HK-2 (cell line): Measurements from ENCODE around the gene SLC6A12.
A peak's percentile ranks its signal among the peaks of the same experiment; 100 is the strongest.
"Not testable (repeated sequence)": the region's sequence is repeated elsewhere in the genome, so short reads cannot be mapped to it uniquely, and the experiment has no call there.

Experiments used
- DNase-seq: peaks from one replicate; pipeline ENCODE4 v3.0.0-alpha.2; 2018; ENCODE audit not compliant: unreplicated experiment

SLC6A12 gene

DNA sequence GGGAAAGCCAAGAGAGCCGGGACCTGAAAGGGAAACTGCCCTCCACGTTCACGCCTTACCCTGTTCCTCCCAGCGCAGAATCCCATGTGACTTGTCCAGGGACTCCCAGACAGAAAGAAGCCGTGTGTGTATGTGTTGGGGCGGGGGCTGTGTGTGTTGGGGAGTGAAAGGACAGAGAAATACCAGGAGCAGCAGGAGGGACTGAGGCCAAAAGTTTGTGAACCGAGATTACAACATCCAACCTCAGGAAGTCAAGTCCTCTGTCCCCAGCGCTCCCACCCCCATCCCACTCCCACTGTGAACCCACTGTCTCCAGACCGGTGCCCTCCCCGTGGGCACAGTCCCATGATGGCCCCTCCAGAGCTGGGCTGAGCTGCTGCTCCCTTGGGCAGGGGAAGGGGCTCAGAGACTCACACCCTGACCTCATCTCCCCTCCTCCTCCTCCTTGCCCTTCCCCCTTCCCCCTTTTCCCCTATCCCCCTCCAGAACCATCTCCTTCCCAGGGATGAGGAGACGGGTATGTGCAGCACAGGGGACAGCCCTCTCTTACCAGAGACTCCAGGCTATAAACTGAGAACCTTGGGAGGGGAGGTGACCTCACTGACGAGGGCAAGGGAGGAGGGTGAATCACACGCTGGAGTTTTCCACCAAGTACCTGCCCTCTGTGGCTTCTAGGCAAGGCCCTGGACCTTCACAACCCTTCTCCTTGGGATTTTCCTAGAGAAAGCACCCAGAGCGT is at the start of gene SLC6A12:
TSS of gene SLC6A12 (minus strand) at position 155 of the 739 bp plus-strand sequence. CDS start 4,171 bp downstream, outside the sequence.
- peak; percentile 28 for DNase-seq

DNA sequence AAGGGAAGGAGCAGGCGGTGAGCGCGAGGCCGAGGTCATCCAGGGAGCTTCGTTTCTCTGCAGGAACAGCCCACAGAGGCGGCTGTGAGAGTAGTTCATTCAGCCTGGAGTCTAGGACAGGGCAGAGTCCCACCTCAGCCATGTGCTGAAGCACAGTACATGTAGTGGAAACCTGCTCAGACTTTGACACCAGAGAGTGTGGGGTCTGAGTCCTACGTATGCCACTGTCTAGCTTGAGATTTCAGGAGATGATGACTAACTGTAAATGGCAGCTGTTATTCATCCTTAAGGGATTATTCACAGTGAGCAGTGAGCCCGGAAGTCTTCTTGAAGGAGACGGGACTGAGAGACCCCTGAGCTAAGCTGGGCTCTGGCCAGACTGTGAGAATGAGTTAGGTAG is 49.6 kb upstream of the SLC6A12 start:
- DNase-seq, result no peak

GRCh38 chr12:262817-263216 is 48.9 kb upstream of the SLC6A12 start, which contains the start of gene SLC6A13:
Gene SLC6A13 (minus strand): TSS chr12:262836. CDS start chr12:260052, 2,784 bp downstream.
- peak; percentile 25 for DNase-seq

DNA sequence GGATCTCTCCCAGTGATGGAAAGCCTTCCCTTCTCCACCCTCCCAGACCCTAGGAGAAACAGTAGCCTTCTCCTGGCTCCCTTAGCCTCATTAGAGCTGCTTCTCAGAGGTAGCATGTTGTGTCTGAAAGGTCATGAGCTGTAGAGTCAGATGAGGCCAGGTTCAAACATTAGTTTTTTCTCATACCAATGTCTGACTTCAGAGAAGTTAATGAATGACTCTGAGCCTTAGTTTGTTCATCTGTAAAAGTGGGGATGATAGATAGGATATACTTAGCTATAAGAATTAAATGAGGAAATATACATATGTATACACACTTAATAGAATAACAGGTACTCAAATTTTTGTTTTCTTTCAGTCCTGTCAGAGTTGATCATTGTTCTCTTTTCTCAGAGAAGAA is 48.2 kb upstream of the SLC6A12 start:
- no peak for DNase-seq

DNA sequence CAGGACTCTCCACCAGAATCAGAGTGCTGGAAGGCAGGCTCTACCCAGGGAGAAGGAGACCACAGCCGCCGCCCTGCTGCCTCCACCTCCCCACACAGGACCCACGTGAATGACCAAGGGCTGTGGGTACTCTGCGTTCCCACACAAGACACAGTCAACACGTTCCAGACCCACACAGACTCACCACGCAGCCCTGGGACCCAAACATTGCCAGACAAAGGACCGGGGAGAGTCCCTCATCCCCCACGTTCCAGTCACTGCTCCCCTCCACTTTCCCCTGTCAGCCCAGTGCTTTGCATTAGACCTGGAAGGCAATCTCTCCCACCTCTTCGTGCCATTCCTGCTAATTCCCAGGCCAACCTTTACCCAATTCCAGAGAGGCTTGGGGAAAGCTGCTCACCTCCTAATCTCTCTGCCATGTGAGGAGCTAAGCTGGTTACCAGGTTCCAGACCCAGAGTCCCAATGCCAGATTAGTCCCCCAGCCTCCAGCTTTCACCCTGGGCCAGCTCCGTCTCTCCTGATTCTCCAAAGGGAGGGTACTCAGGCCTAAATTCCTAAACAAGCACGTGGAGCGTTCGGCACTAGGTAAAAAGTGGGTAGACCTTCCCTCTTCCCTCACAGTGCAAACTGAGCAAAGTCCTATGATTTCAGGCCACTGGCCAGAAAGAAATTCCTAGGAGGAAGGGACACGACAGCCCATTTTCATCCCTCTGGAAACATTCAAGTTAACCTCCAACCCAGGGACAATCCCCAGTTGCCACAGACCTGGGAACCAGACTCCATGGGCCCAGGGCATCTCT is 43.8 kb upstream of the SLC6A12 start:
- no peak for DNase-seq

GRCh38 chr12:256958-257357 is 43.0 kb upstream of the SLC6A12 start:
- no peak for DNase-seq

GRCh38 chr12:256225-256624 is 42.3 kb upstream of the SLC6A12 start:
- no peak for DNase-seq

DNA sequence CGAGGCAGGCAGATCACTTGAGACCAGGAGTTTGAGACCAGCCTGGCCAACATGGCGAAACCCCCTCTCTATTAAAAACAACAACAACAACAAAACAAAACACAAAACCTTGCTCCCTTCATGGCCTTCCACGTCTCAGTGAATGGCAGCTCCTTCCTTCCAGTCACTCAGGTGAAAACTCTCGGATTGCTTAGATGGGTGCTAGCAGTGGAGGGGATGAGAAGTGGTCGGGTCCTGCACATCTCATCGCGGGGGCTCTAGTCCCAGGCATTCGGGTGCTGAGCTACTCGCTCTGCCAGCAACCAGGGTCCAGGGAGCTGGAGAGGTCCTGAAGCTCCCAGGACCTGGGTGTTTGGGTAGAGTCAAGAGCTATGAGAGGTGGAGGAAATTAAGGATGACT is 41.0 kb upstream of the SLC6A12 start:
- DNase-seq, result no peak

DNA sequence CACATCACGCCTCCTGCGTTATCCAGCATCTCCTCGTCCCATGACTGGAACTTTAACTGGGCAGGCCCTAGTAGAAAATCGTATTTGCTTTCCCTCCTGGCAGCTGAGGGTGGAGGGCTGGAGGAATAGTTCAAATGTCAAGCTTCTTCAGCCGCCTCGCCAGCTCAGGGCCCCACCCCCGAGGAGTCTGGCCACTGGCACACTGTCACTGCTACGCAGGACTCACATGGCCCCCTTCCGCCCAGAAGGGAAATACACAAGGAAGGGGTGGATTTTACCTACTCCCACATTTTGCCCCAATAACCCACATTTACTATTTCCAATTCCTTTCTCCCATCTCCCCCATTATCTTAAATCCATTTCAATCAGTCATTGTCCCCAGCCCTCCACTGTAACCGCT is 40.1 kb upstream of the SLC6A12 start:
- DNase-seq, result no peak

DNA sequence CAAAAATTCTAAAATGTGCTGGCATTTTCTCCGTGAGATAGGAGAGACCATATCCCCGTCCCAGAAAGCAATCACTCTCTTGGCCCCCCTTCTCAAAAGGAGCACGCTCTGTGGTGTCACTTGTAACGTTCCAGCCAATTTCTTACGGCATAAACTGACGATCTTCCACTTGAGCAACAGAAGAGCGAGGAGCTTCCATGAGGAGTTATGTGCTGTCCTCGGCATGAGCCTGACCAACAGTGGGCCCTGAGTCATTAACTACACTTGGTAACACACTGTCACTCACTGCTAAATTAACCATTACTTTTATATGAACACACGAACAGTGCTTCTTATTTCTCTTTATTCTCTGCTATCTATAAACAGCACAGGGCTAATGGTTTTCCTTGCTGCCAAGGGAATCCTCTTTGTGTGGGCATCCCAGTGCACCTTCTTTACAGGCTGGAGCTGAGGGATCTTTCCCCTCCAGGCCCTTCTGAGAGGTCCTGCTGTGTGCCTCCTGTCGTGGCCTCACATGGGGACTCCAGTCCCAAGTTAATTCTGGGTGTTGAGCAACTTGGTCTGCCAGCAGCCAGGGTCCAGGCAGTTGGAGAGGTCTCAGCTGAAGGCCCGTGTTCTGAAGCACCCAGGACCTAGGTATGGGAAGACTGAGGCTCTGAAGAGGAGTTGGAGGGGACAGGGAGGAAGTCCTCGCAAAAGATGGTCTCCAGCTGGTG is 39.3 kb upstream of the SLC6A12 start:
- DNase-seq, result peak; percentile 26

GRCh38 chr12:252636-253035 is 38.7 kb upstream of the SLC6A12 start:
- DNase-seq, result peak; percentile 45

DNA sequence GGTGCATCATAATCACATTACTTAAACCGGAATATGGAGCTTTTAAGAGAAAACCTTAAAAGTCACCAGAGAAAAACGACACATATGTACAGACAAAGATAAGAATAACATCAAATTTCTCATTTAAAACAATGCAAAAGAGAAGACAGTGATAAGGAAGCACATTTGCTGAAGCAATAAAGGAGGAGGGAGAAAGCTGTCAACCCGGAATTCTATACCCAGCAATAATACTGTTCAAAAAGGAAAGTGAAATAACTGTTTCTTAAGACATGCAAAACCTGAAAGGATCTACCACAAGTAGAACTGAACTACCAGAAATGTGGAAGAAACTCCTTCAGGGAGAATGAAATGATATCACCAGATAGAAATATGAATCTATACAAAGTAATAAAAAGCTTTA is 33.3 kb upstream of the SLC6A12 start:
- no peak for DNase-seq

- DNase-seq, result no peak
These were observed 29.4 kb upstream of the SLC6A12 start for GRCh38 chr12:243381-243780.

DNA sequence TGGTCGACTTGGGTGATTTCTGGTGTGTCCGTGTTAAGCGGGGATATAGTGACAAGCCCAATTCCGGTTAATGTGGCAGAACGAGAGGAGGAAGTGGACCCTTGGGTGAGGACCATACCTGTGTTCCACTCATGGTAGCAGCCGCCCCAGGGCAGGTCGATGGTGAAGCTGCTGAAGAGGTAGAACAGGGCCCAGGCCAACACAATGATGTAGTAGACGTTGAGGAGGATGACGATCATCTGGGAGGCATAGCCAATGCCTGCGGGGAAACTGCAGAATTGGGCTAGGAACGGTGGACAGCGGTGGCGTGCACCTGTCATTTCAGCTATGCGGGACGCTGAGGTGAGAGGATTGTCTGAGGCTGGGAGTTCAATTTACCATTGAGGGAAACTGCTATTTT is 28.5 kb upstream of the SLC6A12 start:
- no peak for DNase-seq

GRCh38 chr12:241266-241665 is 27.3 kb upstream of the SLC6A12 start:
- DNase-seq, result no peak

DNA sequence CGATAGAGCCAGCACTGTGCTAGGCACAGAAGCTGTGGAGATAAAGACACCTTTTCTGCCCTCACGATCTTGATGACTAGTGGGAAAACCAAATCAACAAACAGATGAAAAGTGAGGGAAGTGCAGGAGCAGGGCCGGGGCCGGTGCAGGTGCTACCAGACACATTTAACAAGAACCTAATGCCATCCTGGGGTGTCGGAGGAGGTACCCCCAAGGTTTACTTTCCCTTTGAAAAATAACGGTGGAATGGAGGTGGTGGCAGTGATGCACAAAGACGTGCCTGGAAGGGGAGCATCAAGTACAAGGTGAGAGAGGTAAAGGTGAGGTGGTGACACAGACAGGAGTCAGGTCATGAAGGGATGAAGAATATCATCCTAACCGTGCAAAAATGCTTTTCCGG is 26.6 kb upstream of the SLC6A12 start:
- no peak for DNase-seq

- no peak for DNase-seq
These were observed 24.9 kb upstream of the SLC6A12 start for GRCh38 chr12:238736-239398.

GRCh38 chr12:238116-238515 is 24.2 kb upstream of the SLC6A12 start:
- DNase-seq, result no peak

DNA sequence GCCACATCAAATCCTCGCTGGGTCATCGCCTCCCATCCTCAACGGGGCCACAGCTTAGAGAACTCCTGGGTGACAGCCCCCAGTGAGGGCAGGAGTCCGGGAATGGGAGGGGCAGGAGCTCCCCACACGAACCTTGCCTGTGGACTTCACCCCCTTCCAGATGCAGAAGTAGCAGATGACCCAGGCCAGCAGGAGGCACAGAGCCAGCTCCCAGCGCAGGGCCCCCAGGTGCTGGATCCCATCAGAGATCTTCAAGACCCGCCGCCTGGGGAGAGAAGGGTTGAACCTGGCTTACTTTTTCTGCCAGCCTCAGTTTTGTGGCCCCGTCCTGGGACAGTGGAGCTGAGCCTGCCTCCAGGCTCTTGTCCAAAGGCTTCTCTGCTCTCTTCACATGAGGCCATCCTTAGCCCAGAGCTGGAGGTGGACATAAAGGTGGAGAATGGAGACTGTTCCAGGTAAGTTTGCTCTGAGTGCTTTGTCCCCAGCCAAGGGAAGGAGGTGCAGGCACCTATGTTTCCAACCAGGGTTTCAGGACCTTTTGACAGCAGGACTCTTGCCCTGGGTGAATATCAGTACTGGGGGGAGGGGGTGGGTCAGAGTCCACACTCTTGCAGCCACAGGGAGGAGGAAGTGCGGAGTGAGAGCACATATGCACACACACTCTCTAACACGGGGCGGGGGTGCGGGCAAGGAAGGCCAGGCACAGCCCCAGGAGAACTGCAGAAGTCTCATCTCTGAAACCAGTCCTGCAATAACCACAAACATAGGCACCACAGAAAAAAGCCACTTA is 23.3 kb upstream of the SLC6A12 start:
- DNase-seq, result no peak

DNA sequence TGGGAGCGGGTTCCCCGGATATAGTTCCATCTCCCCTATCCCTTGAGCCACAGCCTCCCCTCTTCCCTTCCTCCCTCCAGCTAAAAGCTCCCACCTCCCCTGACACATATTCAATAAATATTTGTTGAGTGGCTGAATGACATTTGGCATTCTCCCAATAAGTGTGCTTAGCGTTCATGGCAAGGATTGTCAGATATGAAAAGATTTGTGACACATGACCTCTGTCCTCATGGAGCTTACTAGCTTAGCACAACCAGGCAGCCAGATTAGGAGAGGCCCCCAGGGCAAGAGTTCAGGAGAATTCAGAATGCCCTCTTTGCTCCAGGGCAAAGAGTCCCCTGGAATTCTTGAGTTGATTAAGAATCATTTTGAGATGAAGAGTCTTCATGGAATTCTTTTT is 22.5 kb upstream of the SLC6A12 start:
- DNase-seq, result no peak

DNA sequence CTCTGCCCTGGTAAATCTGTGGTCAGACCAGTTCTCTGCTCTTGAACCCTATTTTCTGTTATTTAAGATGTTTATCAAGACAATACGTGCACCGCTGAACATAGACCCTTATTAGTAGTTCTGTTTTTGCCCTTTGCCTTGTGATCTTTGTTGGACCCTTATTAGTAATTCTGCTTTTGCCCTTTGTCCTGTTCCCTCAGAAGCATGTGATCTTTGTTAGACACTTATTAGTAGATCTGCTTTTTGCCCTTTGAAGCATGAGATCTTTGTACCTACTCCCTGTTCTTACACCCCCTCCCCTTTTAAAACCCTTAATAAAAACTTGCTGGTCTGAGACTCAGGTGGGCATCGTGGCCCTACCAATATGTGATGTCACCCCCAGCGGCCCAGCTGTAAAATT is 22.0 kb upstream of the SLC6A12 start:
- not testable (repeated sequence) for DNase-seq
